HG03521 (cell line): ENCODE data around the gene SND1.

Experiments
- ATAC-seq: cut with Tn5 transposase; IDR thresholded peaks from one replicate; pipeline ENCODE4 v1.9.1; 2021; ENCODE audit warnings: mild to moderate bottlenecking, moderate library complexity; ENCODE audit not compliant: unreplicated experiment

The SND1 gene

DNA sequence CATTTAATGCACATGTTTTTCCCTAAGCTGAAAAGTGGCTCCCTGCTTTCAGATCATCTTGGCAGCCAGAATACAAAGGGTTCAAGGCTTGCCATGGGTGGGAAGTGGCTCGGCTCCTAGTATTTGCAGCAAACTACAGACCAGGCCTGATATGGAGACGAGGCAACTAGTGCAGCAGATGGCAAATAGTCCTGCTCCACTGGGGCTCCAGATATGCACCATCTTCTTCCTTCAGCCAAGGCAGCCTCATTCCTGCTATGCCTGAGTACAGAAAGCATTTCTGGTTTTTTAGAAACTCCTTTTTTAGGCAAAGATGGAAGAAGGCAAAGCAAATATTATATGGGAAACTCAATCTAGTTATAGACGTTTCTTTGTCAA is 355.3 kb downstream of the SND1 start:
- ATAC-seq = no peak

DNA sequence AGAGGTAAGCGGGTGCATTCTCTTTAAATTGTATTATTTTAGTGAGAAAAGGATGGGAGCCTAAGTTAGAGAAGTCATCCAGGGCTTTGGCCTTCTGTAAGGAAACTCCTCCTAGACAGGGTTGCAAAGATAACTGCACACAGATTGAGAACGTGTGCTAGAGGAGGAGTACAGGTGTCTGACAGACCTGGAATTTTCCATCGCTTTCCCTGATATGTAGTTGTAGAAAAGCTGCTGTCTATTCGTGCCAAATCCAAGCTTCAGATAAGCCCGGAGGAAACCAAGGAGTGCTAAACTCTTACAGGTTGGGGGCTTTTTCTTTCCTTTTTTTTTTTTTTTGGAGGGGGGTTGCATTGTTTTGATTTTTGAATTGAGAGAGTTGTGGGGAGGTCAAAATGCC is 356.1 kb downstream of the SND1 start:
- no peak for ATAC-seq

DNA sequence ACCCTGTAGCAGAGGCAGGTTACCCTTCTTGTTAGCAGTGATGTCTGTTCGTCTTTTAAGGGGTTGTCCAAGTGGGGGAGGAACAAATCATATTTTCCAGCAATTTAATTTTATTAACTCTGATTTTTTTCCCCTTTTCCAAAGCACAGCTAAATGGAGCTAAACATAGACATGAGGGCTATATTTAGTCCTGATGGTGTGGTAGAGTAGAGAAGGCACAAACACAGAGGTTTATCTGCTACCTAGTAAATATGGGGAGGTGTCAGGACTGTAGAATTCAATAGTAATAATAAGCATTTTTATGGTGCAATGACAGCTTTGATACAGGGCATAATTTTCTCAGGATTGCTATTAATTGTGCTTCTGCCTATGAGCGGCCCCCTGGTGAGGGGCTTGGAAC is 356.8 kb downstream of the SND1 start:
- ATAC-seq = no peak

DNA sequence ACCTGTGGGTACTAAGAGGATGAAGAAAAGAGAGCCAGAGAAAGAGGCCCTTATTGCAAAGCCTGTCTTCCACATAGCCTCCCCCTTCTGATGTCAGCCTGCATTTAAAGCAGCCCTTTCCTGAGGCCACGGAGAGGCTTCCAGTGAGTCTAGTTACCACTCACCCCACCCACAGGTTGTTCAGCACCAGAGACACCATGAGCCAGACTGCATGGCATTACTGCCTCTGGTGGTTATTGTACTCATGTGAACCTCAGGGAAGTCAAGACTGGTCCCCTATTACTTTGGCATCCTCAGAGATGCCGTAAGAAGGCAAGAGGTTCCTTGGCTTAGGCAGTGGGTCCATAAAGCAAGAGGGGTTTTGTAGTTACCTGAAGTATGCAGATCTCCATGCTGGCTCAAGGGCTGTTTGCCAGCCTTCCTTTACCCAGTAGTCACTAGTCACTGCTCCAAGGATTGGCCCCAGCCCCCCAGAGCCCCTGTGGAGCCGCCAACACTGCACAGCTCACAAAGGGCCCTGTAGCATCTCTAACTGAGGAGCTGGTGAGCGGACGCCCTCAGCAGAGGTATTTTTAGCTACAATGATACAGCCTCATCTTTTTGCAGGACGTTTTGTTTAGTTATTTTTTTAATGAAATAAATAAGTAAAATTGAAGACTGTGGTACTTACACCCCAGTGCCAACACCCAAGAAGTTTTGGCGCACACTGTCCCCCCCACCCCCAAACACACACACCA is 358.6 kb downstream of the SND1 start:
- ATAC-seq = no peak

DNA sequence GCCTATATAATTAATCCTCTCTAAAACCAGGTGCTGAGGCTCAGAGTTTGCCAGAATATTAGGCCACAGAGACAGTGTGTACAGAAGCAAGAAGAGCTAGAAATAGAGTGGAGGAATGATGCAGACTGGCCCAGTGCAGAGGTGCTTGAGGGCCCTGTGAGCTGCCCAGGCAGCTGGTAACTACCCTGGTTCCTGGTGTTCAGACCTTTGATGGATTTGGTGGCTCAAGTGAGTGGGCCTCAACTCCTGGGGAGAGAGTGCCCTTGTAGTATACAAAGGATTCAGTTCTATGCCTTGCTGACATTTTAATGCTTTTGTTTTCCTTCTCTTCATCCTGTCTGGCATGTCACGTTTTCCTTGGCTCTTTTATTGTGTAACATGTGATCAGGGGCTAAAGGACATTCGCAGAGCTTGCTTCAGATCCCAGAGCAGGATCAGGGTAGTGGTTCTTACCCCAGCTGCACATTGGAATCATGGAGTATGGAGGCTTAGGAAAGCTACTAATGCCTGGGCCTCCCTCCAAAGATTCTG is 359.2 kb downstream of the SND1 start:
- no peak for ATAC-seq

DNA sequence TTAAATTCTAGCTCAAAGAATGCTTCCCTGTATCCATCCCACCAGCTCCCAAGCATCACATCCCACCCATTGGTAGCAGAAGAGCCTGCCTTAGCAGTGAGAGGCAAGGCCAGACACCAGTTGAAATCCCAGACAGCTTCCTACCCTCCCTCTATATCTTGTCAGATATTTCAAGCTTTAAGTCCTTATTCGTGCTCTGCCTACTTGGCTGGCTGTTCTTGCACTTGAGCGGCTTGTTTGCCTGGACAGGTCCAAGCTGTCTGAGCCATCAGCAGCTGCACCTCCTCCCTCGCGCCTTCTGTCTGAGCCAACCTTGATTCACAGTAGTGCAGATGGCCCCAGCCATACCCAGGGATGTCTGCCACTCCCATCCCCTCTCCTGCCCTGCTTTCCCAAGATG is 362.8 kb downstream of the SND1 start:
- ATAC-seq = no peak

DNA sequence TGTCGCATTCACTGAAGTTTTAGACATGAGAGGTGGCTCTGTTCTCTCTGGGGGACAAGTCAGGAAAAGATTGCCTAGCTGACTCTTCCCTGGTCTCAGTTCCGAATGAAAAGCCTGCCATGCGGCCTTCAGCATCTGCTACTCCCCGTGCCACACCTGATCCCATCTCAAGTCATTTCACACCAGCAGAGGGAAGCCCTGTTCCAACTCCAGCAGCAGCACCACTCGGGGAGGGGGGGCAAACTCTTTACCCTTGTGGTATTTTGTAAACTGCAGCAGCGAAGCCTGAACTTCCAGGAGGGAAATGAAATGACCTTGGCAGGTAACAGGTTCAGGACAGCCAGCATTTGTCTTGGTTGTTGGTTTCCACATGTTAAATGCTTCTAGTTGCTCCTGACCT is 365.5 kb downstream of the SND1 start:
- ATAC-seq = no peak

DNA sequence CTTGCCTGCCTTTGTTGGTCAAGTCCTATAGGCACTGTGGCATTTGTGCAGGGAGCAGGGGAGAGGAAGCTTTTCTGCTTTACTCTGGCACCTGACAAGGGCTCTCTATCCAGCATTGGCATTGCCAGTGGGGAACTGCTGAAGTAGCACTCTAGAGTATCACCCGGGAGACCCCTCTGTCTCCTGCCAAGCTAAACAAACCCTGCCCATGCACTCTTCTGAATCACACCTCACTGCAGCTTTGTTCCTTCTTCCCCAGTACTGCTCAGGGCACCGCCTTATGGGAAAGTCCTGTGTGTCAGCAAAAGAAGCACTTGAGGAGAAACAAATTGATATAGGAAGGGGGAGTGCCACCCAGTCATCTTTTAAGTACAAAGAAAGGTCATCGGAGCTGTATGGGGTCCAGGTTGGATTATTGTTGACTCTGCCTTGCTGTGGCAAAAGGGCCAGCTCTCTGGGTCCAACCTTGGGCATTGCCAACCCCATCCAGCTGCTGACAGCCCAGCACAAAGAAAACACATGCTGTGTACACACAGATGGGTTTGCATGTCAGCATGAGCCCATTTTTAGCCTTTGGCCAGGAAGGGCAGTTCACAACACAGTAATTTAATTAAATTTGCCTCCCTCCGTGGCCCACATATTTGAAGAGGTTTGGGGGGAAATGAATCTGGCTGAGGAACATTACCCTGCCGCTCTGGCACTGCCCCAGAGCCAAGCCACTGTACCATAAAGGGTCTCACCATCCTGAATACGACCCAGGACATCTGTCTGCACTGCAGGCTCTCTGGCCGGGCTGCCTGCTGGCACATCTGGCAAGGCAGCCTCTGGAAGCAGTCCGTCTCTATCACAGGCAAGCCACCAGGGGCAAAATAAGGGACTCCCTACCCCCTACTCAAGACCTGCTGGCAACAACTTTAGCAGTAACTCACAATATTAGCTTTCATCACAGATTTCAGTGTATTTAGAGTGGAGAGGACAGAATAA is 366.2 kb downstream of the SND1 start:
- no peak for ATAC-seq

DNA sequence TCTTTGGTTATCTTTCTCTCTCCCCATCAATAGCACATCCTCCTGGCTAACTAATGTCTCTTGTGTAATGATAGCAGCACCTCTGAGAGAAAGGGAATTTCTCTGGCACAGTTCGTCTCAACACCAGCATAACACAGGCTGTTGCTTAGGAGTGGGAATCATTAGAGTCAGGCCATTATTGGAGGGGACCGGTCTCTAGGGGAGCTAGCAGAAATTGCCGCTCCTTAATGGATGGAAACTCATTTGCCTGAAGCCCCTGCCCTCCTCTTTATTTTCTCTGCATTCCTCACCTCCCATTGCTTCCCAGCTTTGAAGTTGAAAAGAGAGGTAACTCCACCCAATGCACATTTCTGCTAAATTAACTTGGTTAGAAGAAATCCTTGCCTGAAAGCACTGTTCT is 367.3 kb downstream of the SND1 start:
- no peak for ATAC-seq

DNA sequence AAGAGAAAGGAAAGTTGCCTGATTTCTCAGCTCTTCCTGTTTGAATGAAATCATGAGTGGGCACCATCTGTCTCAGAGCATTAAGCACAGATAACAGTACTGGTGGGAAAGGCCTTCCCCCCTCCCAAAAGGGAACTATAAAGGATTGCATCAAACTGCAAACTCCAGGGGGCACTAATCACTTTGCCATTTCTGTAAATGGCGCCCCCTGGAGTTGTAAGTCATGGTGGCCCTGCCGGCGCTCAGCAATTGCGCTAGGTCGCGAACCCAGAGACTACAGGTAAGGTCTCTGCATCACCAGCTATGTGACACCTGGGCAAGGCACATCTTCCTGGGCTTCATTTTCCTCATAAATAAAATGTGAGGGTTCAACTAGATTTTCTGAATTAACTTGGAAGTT is 368.2 kb downstream of the SND1 start:
- ATAC-seq = no peak

DNA sequence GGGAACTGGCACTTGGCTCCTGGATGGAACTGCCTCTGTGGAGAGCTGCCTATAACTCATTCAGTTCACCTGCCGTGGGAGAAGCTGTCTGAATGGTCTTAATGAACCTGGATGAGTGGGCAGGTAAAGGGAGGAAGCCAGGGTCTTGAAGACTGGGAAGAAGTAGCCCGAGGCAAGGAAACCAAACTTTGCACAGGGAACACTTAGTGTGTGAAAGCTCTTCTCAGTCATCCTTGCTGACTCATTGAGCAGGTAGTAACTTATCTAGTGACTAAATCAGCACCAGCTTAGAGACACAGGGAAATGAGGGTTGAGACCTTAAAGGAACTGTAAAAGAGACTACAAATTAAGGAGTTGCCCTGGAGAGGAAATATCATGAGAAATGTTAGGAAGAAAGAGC is 369.4 kb downstream of the SND1 start:
- no peak for ATAC-seq

DNA sequence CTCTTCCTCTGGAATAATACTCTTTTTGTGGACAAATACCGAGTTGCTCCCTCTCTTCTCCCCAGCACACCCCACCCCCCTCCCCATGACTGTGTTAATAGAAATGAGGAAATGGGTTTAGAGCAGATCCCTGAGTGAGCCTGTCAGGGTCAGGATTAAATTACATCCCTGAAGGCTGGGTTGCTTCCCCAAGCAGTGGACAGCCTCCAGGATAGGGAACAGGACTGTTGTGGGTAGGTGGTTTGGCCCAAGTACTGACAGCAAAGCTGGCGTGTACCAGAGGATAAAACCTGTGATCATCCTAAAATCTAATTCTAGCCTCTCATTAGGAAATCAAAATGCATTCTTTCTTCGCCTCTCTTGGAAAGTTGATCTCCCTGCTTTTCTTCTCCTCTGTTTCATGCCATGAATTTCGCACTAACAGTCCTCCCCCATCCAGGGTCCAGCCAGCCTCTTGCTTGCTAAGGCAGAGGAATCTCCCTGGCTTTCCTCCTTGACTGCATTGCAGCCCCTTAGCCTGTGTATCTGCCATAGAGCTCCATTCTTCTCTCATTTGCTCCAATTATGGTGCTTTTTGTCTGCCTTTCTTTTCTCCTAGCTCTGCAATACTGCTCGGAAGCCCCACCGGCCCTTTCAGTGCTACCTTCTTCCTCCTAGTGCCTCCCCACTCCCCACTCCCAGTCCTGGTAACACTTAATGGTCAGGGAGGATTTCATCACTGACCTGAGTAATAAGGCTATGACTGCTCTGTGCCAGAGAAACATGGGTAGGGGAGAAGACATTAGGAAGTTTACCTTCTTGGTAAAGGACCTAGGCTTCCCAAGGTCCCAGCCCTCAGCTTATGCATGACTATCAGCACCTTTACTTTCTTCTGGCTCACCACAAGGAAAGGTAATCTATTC is 370.9 kb downstream of the SND1 start:
- no peak for ATAC-seq

DNA sequence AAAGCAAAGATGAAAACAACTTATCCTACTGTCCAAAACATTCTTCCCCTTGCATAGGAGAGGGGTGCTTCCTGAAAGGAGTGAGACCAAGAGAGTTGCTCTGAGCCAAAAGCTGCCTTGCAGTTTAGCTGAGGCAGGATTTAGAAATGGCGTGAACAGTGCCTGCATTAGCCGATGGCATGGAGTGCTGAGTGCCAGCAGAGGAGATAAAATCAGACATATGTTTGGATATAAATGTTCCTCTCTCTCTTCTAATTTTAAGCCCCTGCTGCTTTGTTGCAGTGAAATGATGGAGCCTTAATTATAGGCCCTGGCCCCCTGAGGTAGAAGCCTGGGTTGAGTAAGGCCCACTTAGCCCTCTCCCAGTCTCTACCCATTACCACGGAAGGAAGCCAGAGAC is 372.2 kb downstream of the SND1 start:
- ATAC-seq = no peak

DNA sequence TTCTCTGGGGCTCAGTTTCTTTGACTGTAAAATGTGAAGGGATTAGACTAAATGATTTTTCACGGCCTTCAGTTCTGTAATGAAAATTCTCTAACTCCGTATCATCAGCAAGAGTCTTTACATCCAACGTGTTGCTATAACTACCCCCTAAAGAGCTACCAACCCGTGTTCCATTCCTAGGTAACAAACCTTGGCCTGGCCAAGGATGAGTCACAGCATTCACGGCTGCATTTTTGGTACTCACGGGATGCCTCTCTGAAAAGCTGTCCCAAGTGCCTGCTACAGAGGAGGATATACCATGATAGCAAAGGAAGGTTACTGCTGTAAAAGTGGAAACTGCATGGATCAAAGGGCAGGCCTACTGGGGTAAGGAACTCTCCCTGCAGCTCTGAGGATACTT is 373.4 kb downstream of the SND1 start:
- ATAC-seq = no peak

DNA sequence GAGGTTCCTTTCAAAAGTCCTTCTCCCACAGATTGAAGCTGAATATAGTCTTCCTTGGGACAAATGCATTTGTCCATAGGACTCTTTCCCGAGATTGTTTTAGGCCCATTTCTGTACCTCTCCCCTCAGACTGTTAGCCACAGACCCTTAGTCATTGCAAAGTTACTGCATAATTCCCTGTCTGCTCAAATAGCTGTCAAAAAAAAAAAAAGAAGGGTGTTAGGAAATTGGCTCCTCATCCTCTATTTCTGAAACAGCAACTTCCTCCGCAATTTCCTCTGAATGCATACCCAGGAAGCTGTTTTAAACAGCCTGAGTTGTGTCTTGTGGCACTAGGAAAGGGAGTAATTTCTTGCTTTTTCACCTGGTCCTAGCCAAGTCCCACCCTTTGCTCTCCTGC is 373.8 kb downstream of the SND1 start:
- no peak for ATAC-seq

DNA sequence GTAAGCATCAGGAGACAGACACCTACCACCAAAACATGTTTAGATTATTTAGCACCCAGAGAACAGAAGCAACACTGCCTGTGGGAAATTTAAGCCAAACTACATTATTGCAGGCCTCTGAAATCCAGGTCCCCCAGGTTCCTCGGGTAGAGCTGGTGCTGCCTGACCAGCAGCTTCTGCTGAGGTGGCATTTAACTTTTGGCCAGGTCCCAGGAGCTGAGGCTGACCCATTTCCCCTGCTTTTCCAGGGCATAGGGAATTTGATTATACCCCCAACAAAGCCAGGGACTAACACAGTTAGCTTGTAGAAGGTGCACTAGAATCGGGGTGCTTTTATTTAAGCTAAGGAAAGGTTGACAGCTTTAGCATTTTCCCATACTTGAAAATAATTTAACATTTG is 374.6 kb downstream of the SND1 start:
- ATAC-seq = no peak

DNA sequence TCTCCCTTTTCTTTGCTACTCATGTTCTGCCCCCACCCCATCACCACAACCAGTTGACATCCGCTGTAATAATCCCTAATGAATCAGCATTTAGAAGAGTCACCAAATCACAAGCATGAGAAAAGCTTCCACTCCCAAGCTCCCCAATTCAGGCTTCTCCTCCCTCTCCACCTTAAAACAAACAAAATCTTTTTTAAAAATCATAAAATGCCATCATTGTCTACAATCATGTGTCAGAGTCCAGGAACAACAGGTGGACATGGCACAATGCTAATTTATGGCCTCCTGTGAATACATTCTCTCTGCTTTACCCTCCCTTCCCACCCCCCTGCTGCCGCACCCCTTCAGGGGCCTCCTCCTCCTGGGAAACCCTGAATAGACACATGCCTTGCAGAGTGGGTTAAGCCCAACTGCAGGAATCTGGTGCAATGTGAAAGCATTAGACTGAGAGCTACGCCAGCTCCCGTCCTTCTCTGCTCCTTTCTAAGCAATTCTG is 375.5 kb downstream of the SND1 start:
- no peak for ATAC-seq

DNA sequence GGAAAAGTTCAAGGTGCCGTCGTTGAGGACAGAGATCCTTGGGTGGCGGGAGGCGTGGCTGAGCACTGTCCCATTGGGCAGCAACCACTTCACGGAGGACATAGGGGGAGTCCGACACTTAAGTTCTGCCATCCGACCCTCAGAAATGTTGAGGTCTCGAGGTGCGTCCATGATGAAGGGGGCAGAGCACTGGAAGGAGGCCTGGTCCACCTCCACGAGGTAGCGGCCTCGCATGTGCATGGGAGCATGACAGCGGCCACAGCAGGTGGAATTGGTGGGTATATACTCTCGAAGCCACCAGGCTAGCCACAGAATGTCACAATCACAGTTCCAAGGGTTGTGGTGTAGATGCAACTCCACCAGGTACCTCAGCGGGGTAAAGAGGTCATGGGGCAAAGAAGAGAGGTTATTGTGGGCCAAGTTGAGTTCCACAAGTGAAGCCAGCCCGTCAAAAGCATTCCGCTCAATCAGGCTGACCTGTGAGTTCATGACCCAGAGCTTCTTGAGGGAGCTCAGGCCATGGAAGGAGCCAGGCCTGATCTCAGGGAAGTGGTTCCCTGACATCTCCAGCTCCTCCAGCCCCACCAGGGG is 377.5 kb downstream of the SND1 start:
- ATAC-seq = no peak

DNA sequence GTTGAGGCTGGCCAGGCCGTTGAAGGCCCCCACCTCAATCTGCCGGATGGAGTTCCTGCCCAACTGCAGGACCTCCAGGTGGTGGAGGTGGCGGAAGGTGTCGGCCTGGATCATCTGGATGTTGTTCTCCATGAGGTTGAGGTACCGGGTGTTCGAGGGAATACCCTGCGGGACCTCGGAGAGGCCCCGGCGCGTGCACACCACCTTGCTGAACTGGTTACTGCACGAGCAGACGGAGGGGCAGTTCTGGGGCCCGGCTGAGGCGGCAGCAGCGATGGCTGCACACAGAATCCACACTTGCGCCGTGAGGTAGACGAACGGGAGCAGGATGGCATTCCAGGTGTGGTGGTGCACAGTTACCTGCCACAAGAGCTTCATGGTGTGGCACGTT is 378.3 kb downstream of the SND1 start:
- no peak for ATAC-seq
